Gastrocnemius medialis (tissue), 4 donors: Measurements from ENCODE around the gene SNCA.

Source experiments
- POLR2A ChIP-seq, 2 donors: fragments of 450-650 bp; IDR thresholded peaks; one replicate each; pipeline ENCODE4 v1.6.1; 2017; ENCODE audit warnings: antibody characterized with exemption in 2 of 2, mild to moderate bottlenecking in 2 of 2, moderate library complexity in 2 of 2
- TF ChIP-seq, protein P1 (sequence below), 5 experiments: fragments of 450-650 bp in 3 of 5; fragments of 200-600 bp in 2 of 5; sonication (generic) in 2 of 5; IDR thresholded peaks in 4 of 5; conservative IDR thresholded peaks in 1 of 5; 1 replicate in 4 of 5; 2 replicates in 1 of 5; pipeline ENCODE4 v1.5.1; 2016 to 2019; ENCODE audit warnings: antibody characterized with exemption in 5 of 5, mild to moderate bottlenecking in 3 of 5, moderate library complexity in 3 of 5

DNA sequence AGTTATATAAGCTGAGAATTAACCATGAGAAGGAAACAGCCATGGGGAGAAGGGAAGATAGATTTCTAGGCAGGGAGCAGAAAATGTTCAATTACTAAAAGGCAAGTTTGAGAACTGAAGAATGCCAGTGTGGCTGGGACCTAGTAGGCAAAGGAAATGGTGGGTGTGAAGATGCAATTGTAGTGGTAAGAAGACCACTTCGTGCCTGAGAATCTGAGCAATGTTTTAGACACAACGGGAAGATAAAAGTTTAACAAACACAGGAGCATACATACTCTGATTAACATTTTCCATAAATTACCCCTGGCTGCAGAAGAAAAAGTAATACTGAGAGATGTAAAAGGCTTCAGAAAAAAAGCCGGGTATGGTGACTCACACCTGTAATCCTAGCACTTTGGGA lies 39.6 kb upstream of the SNCA start:
- TF ChIP-seq, protein P1, sequence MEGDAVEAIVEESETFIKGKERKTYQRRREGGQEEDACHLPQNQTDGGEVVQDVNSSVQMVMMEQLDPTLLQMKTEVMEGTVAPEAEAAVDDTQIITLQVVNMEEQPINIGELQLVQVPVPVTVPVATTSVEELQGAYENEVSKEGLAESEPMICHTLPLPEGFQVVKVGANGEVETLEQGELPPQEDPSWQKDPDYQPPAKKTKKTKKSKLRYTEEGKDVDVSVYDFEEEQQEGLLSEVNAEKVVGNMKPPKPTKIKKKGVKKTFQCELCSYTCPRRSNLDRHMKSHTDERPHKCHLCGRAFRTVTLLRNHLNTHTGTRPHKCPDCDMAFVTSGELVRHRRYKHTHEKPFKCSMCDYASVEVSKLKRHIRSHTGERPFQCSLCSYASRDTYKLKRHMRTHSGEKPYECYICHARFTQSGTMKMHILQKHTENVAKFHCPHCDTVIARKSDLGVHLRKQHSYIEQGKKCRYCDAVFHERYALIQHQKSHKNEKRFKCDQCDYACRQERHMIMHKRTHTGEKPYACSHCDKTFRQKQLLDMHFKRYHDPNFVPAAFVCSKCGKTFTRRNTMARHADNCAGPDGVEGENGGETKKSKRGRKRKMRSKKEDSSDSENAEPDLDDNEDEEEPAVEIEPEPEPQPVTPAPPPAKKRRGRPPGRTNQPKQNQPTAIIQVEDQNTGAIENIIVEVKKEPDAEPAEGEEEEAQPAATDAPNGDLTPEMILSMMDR (IDR thresholded peaks at IDR 0.05 in 4 of 5, conservative IDR thresholded peaks at IDR 0.05 in 1 of 5), result no peak
- no peak for TF ChIP-seq POLR2A (IDR thresholded peaks at IDR 0.05)
